ENCODE measurements around the gene RNF222. TPM values are rescaled to one million over a fixed set of nuclear protein-coding genes. Genes with fewer than 3 reads are reported as not detected.

Gene RNF222
- total and polyA plus RNA-seq, 2 of the 4 experiments (the other 2 are of a cell fraction): not detected

GRCh38 chr17:8406174-8406573 is 8.5 kb upstream of the RNF222 start:
- DNase-seq (no peak), ATAC-seq (ENCODE audit: low read depth) (no peak)
- H2AK5ac ChIP-seq (ENCODE audit: low read depth, low read length): no peak overlapping the region
- no peak for TF ChIP-seq CHD1 (IDR thresholded peaks at IDR 0.05; ENCODE audit: low read depth, low read length)
- no peak for TF ChIP-seq RAD21 (IDR thresholded peaks at IDR 0.05; ENCODE audit: low read length)
- TF ChIP-seq SMC3 (IDR thresholded peaks at IDR 0.05; ENCODE audit: low read depth, low read length): no peak
- no peak for TF ChIP-seq USF2 (IDR thresholded peaks at IDR 0.05; ENCODE audit: low read depth, low read length)
- TF ChIP-seq MAZ (IDR thresholded peaks at IDR 0.05; ENCODE audit: borderline replicate concordance, low read depth, low read length): no peak
- TF ChIP-seq MAFK (IDR thresholded peaks at IDR 0.05; ENCODE audit: low read depth, low read length): no peak
- no peak for TF ChIP-seq RCOR1 (IDR thresholded peaks at IDR 0.05; ENCODE audit: insufficient replicate concordance, low read length)
- no peak for TF ChIP-seq CTCF (conservative IDR thresholded peaks at IDR 0.05; ENCODE audit: low read depth, low read length)
- no peak for TF ChIP-seq CEBPB (IDR thresholded peaks at IDR 0.05; ENCODE audit: low read depth, low read length)
- no peak for TF ChIP-seq NFE2L2 (IDR thresholded peaks at IDR 0.05; ENCODE audit: low read depth, low read length)
- TF ChIP-seq POLR2A (IDR thresholded peaks at IDR 0.05; ENCODE audit: low read depth, low read length): no peak
- TF ChIP-seq RFX5 (IDR thresholded peaks at IDR 0.05; ENCODE audit: low read depth, low read length): no peak
- no peak for TF ChIP-seq FOS (IDR thresholded peaks at IDR 0.05; ENCODE audit: low read depth, low read length)
- TF ChIP-seq ELK1 (IDR thresholded peaks at IDR 0.05; ENCODE audit: borderline replicate concordance, low read depth, low read length): no peak
- H2BK120ac ChIP-seq (ENCODE audit: low read depth, low read length): no peak overlapping the region
- no peaks in the 10 kb centered on the region for H3K9me3 ChIP-seq (ENCODE audit: control insufficient read depth, insufficient read depth, low read length)
- H3K4me3 ChIP-seq (ENCODE audit: insufficient read depth, low read depth, low read length): no peak overlapping the region
- no peak overlapping the region for H2AFZ ChIP-seq (replicated peaks; ENCODE audit: low read length, poor library complexity)
- H3K4me2 ChIP-seq (ENCODE audit: low read depth, low read length): no peak overlapping the region
- dilution Hi-C loops (cut with HindIII; ENCODE audit: low sequenced_read_pairs, unreplicated experiment): no loop called here
- CTCF ChIA-PET: interaction anchor here (0.6 kb wide), 1 partner anchor 11 kb away, joined by 3 read pairs; no protein-coding TSS in a partner anchor
- no peak overlapping the region for H2BK5ac ChIP-seq (ENCODE audit: low read depth, low read length, poor library complexity, severe bottlenecking)
- H2BK20ac ChIP-seq (ENCODE audit: low read depth, low read length): no peak overlapping the region
- no peaks in the 10 kb centered on the region for H4K20me1 ChIP-seq (ENCODE audit: insufficient read depth, low read length)
- H3K18ac ChIP-seq (ENCODE audit: low read depth, low read length): no peak overlapping the region
- BruUV-seq (replicated peaks): no TSS peak
- H3K23ac ChIP-seq (ENCODE audit: low read depth, low read length): no peak overlapping the region
- H3K27ac ChIP-seq (ENCODE audit: insufficient read depth, low read length): no peak overlapping the region
- H3K79me1 ChIP-seq (ENCODE audit: low read depth in 1 of 2, low read length in 2 of 2): no peaks in the 10 kb centered on the region
- no peak overlapping the region for H3K14ac ChIP-seq (replicated peaks; ENCODE audit: low read depth, low read length)
- H3K9ac ChIP-seq (ENCODE audit: low read depth, low read length): no peak overlapping the region
- WGBS, 2 experiments (ENCODE audit: extremely low coverage in 2 of 2, insufficient read length in 1 of 2): 40% methylated on average over 1 of the region's 2 CpGs; no CpG with 5 or more reads in 1 of the 2 experiments
- no peak overlapping the region for H2AK9ac ChIP-seq (replicated peaks; ENCODE audit: low read depth, low read length, poor library complexity)
- no peak overlapping the region for H3K4ac ChIP-seq (ENCODE audit: low read depth, low read length)
- no peak overlapping the region for H2BK15ac ChIP-seq (ENCODE audit: low read depth, low read length)
- H3K4me1 ChIP-seq (ENCODE audit: control insufficient read depth, insufficient read depth, low read length): no peaks in the 10 kb centered on the region
- H4K5ac ChIP-seq (ENCODE audit: low read depth, low read length): no peak overlapping the region
- in situ Hi-C loops (cut with MboI; ENCODE audit: low sequenced_read_pairs): no loop called here
- H3K56ac ChIP-seq (ENCODE audit: extremely low read depth, insufficient read depth, low read length): no peak overlapping the region
- peaks cover 5% of the 10 kb centered on the region; the same call in 1 of the 2 replicates for H3K27me3 ChIP-seq (ENCODE audit: control insufficient read depth, insufficient read depth, low read length)
- no peaks in the 10 kb centered on the region for H3K9me1 ChIP-seq (ENCODE audit: insufficient read depth, low read length)
- no peak overlapping the region for H4K91ac ChIP-seq (ENCODE audit: insufficient read depth, low read depth, low read length)
- POLR2A ChIA-PET (ENCODE audit: unreplicated experiment): no interaction called here
- intact Hi-C loops (cut with micrococcal nuclease): no loop called here
- H4K8ac ChIP-seq (ENCODE audit: low read depth in 2 of 2, low read length in 2 of 2): no peak overlapping the region
- H3K36me3 ChIP-seq (ENCODE audit: control insufficient read depth, insufficient read depth, low read length): no peaks in the 10 kb centered on the region

Measured in IMR-90 (cell line).